MCF 10A (cell line): ENCODE results near the gene SDC1. TPM values are rescaled to one million over a fixed set of nuclear protein-coding genes. Genes with fewer than 3 reads are reported as not detected.

Source experiments
- BruUV-seq: library from RNA; stranded (reverse); fragments of 400-500 nt; replicated peaks from 2 replicates; lab custom pipeline; 2021; lab: Mats Ljungman, UMichigan
- CTCF ChIA-PET: fragments of 300-600 bp; sonication (Branson Sonifier 250); formaldehyde crosslinking; extraction: SDS; loops from one replicate; lab custom pipeline; 2021; ENCODE audit warnings: antibody characterized with exemption, inconsistent platforms; lab: Yijun Ruan, JAX
- POLR2A ChIA-PET: fragments of 300-600, 350-650 bp; sonication (Branson Sonifier 250); formaldehyde crosslinking; extraction: SDS; loops from one replicate; lab custom pipeline; 2020; ENCODE audit warnings: antibody characterized with exemption, inconsistent platforms; lab: Yijun Ruan, JAX
- DNase-seq: peaks from one replicate; pipeline ENCODE4 v3.0.0-alpha.2; 2018; ENCODE audit not compliant: unreplicated experiment
- H3K27ac Mint-ChIP-seq: one replicate; pipeline ENCODE4 v1.8.0; 2022; ENCODE audit warnings: mild to moderate bottlenecking, low read depth, mixed read lengths; ENCODE audit not compliant: unreplicated experiment
- H3K27me3 Mint-ChIP-seq: one replicate; pipeline ENCODE4 v1.8.0; 2022; ENCODE audit warnings: mixed read lengths; ENCODE audit not compliant: insufficient read depth, unreplicated experiment
- H3K36me3 Mint-ChIP-seq: one replicate; pipeline ENCODE4 v1.8.0; 2022; ENCODE audit warnings: mild to moderate bottlenecking, moderate library complexity, mixed read lengths; ENCODE audit not compliant: insufficient read depth, unreplicated experiment
- H3K4me1 Mint-ChIP-seq: one replicate; pipeline ENCODE4 v1.8.0; 2022; ENCODE audit warnings: mixed read lengths; ENCODE audit not compliant: insufficient read depth, unreplicated experiment
- H3K4me3 Mint-ChIP-seq: one replicate; pipeline ENCODE4 v1.8.0; 2022; ENCODE audit warnings: mild to moderate bottlenecking, moderate library complexity, mixed read lengths; ENCODE audit not compliant: unreplicated experiment
- H3K9me3 Mint-ChIP-seq: one replicate; pipeline ENCODE4 v1.8.0; 2022; ENCODE audit warnings: mixed read lengths; ENCODE audit not compliant: unreplicated experiment
- intact Hi-C: fragments of 100-400 bp; cut with micrococcal nuclease; formaldehyde crosslinking; loops from 2 replicates; pipeline ENCODE4 v1.14.1; 2022
- total RNA-seq: library from RNA; stranded (reverse); gene quantifications from 2 replicates; pipeline ENCODE4 v1.2.3, GENCODE V29; 2022
- TF ChIP-seq, protein P1 (sequence below): fragments of 200-600 bp; IDR thresholded peaks from one replicate; pipeline ENCODE4 v1.8.0; 2022; ENCODE audit warnings: antibody characterized with exemption, mild to moderate bottlenecking; ENCODE audit not compliant: unreplicated experiment

SDC1 gene
- total RNA-seq, 1 experiment from 2014 or later = 232 TPM

GRCh38 chr2:20217041-20217970 is 7.6 kb downstream of the SDC1 start:
- Mint-ChIP-seq H3K27me3 (no peaks in the 10 kb centered on the region), H3K9me3 (no peaks in the 10 kb centered on the region), H3K36me3 (peaks cover 20% of the 10 kb centered on the region), H3K27ac (peak overlapping the region; percentile 37), H3K4me3 (peak overlapping the region; percentile 38), H3K4me1 (peaks cover 71% of the 10 kb centered on the region)
- CTCF ChIA-PET = interaction anchor here (0.8 to 4.5 kb wide), 8 partner anchors 9 to 262 kb away, joined by 3 to 23 read pairs (median 4); partner anchors contain the start of gene SDC1
- peak; percentile 90 for DNase-seq
- POLR2A ChIA-PET = interaction anchor here (0.6 to 13.0 kb wide), 14 partner anchors 6 to 166 kb away, joined by 3 to 222 read pairs (median 4); partner anchors contain the start of genes LAPTM4A and SDC1
- BruUV-seq = no TSS peak
- intact Hi-C loops = no loop called here
- TF ChIP-seq, protein P1, sequence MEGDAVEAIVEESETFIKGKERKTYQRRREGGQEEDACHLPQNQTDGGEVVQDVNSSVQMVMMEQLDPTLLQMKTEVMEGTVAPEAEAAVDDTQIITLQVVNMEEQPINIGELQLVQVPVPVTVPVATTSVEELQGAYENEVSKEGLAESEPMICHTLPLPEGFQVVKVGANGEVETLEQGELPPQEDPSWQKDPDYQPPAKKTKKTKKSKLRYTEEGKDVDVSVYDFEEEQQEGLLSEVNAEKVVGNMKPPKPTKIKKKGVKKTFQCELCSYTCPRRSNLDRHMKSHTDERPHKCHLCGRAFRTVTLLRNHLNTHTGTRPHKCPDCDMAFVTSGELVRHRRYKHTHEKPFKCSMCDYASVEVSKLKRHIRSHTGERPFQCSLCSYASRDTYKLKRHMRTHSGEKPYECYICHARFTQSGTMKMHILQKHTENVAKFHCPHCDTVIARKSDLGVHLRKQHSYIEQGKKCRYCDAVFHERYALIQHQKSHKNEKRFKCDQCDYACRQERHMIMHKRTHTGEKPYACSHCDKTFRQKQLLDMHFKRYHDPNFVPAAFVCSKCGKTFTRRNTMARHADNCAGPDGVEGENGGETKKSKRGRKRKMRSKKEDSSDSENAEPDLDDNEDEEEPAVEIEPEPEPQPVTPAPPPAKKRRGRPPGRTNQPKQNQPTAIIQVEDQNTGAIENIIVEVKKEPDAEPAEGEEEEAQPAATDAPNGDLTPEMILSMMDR = no peak

GRCh38 chr2:20216130-20217025 is 8.6 kb downstream of the SDC1 start:
- no peaks in the 10 kb centered on the region for H3K9me3 Mint-ChIP-seq
- TF ChIP-seq, protein P1 = no peak
- peaks cover 66% of the 10 kb centered on the region for H3K4me1 Mint-ChIP-seq
- POLR2A ChIA-PET = interaction anchor here (0.7 to 13.0 kb wide), 11 partner anchors 7 to 165 kb away, joined by 3 to 222 read pairs (median 5); partner anchors contain the start of genes LAPTM4A and SDC1
- CTCF ChIA-PET = interaction anchor here (0.5 to 4.5 kb wide), 10 partner anchors 8 to 261 kb away, joined by 3 to 23 read pairs (median 4); partner anchors contain the start of gene SDC1
- no peak for DNase-seq
- peaks cover 20% of the 10 kb centered on the region for H3K36me3 Mint-ChIP-seq
- intact Hi-C loops = no loop called here
- H3K27ac Mint-ChIP-seq = peak overlapping the region; percentile 88
- BruUV-seq = no TSS peak
- H3K4me3 Mint-ChIP-seq = no peak overlapping the region
- H3K27me3 Mint-ChIP-seq = no peaks in the 10 kb centered on the region

DNA sequence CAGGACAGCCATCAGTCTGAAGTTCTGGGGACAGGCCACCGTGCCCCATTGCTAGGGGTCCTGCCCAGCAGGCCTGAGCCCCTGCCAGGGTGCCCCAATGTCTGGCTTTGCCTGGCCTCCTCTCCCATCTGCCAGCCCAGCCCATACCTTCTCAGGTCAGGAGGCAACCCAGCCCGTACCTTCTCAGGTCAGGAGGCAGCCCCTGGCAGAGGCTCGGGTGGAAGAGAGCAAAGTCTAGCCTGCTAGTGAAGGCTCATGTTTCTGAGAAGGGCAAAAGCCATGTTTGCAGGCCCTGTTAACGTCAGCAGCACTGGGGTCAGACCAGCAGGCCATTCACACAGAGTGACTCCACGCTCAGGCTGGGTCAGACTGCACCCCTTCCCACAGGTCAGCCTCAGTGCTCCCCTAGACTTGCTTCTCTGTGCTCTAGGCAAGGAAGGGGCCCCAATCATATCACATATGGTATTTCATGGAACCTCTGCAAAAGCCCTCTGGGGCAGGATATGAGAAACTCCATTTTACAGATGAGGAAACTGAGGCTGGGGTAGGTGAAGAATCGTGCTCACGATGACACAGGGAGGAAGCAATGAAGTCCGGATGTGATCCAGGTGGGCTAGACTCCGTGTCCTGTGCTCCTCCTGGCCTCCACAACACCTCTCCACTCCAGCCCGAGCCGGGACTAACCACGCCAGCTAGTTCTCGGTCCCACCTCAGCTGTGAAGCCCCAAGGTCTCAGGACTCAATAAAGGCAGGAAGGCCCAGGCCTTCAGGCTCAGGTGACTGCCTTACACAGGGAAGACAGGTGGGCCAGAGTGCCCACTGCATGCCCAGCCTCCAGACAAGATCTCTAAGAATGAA is 9.5 kb downstream of the SDC1 start:
- TF ChIP-seq, protein P1 = no peak
- intact Hi-C loops = no loop called here
- Mint-ChIP-seq H3K9me3 (no peaks in the 10 kb centered on the region), H3K27me3 (no peaks in the 10 kb centered on the region), H3K27ac (peak overlapping the region; percentile 88), H3K4me1 (peaks cover 67% of the 10 kb centered on the region), H3K36me3 (peaks cover 20% of the 10 kb centered on the region), H3K4me3 (no peak overlapping the region)
- BruUV-seq = no TSS peak
- DNase-seq = no peak
- ChIA-PET POLR2A (interaction anchor here (0.9 to 13.0 kb wide), 9 partner anchors 7 to 164 kb away, joined by 3 to 222 read pairs (median 17); partner anchors contain the start of genes LAPTM4A and SDC1), CTCF (interaction anchor here (0.5 to 5.8 kb wide), 10 partner anchors 8 to 111 kb away, joined by 3 to 32 read pairs (median 6); partner anchors contain the start of gene SDC1)
